ENCODE results near the gene PIEZO2.

PIEZO2 gene

GRCh38 chr18:11064106-11064505, 85.3 kb downstream of the PIEZO2 start:
- no peak for DNase-seq

- DNase-seq, result no peak
These were observed 93.6 kb downstream of the PIEZO2 start for GRCh38 chr18:11055721-11056120.

GRCh38 chr18:11054497-11054896, 94.9 kb downstream of the PIEZO2 start:
- no peak for DNase-seq

- no peak for DNase-seq
These were observed 96.1 kb downstream of the PIEZO2 start for GRCh38 chr18:11053293-11053692.

GRCh38 chr18:11052800-11053199, 96.6 kb downstream of the PIEZO2 start:
- no peak for DNase-seq

- no peak for DNase-seq
These were observed 97.9 kb downstream of the PIEZO2 start for GRCh38 chr18:11051462-11051861.

- no peak for DNase-seq
These were observed 98.4 kb downstream of the PIEZO2 start for GRCh38 chr18:11050966-11051365.

- no peak for DNase-seq
These were observed 101.6 kb downstream of the PIEZO2 start for GRCh38 chr18:11047817-11048216.

- no peak for DNase-seq
These were observed 102.2 kb downstream of the PIEZO2 start for GRCh38 chr18:11047156-11047555.

GRCh38 chr18:11046140-11046539, 103.2 kb downstream of the PIEZO2 start:
- no peak for DNase-seq

GRCh38 chr18:11043694-11044093, 105.7 kb downstream of the PIEZO2 start:
- DNase-seq, result no peak

- DNase-seq, result no peak
These were observed 107.1 kb downstream of the PIEZO2 start for GRCh38 chr18:11042247-11042646.

GRCh38 chr18:11040823-11041656, 108.3 kb downstream of the PIEZO2 start:
- DNase-seq, result no peak

- DNase-seq, result no peak
These were observed 109.0 kb downstream of the PIEZO2 start for GRCh38 chr18:11040359-11040758.

- no peak for DNase-seq
These were observed 111.7 kb downstream of the PIEZO2 start for GRCh38 chr18:11037533-11038240.

GRCh38 chr18:11035814-11036495, 113.4 kb downstream of the PIEZO2 start:
- DNase-seq, result no peak

- DNase-seq, result no peak
These were observed 114.0 kb downstream of the PIEZO2 start for GRCh38 chr18:11035376-11035775.

- DNase-seq, result no peak
These were observed 114.5 kb downstream of the PIEZO2 start for GRCh38 chr18:11034884-11035283.

GRCh38 chr18:11033503-11033902, 115.9 kb downstream of the PIEZO2 start:
- DNase-seq, result no peak

GRCh38 chr18:11031966-11032365, 117.4 kb downstream of the PIEZO2 start:
- DNase-seq, result no peak

- DNase-seq, result no peak
These were observed 120.3 kb downstream of the PIEZO2 start for GRCh38 chr18:11029021-11029420.

- no peak for DNase-seq
These were observed 121.5 kb downstream of the PIEZO2 start for GRCh38 chr18:11027862-11028261.

GRCh38 chr18:11025671-11026070, 123.7 kb downstream of the PIEZO2 start:
- DNase-seq, result no peak

Data from NCI-H510A (cell line).